Esophagus squamous epithelium (tissue), 5 donors: ENCODE data around the gene KRTAP10-11. TPM values are rescaled to one million over a fixed set of nuclear protein-coding genes. Genes with fewer than 3 reads are reported as not detected.

ENCODE experiments used
- DNase-seq: peaks from one replicate; lab custom pipeline; 2025; lab: John Stamatoyannopoulos, UW
- H3K27ac ChIP-seq, 4 donors: fragments of 200-600 bp; sonication (generic); one replicate each; pipeline ENCODE4 v1.5.1; 2016 to 2019; ENCODE audit warnings: mild to moderate bottlenecking in 1 of 4
- H3K27me3 ChIP-seq, 4 donors: fragments of 200-600 bp; sonication (generic); 1 replicate in 3 of 4; 2 replicates in 1 of 4; pipeline versions ENCODE4 v1.5.1 to v1.6.0; 2017 to 2021; ENCODE audit warnings: antibody characterized with exemption in 1 of 4
- H3K36me3 ChIP-seq, 3 donors: fragments of 200-600 bp; sonication (generic); one replicate each; pipeline ENCODE4 v1.5.1; 2016 to 2019
- H3K4me1 ChIP-seq, 3 donors: fragments of 200-600 bp; sonication (generic); one replicate each; pipeline ENCODE4 v1.5.1; 2017 to 2019
- H3K4me3 ChIP-seq, 4 donors: fragments of 200-600 bp; sonication (generic); 1 replicate in 3 of 4; 2 replicates in 1 of 4; pipeline ENCODE4 v1.5.1; 2016 to 2019; ENCODE audit warnings: mild to moderate bottlenecking in 2 of 4, moderate library complexity in 1 of 4
- H3K9me3 ChIP-seq, 3 donors: fragments of 200-600 bp; sonication (generic); one replicate each; pipeline ENCODE4 v1.5.1; 2016 to 2019
- POLR2A ChIP-seq, 4 donors: fragments of 450-650 bp; IDR thresholded peaks; one replicate each; pipeline ENCODE4 v1.6.1; 2017; ENCODE audit warnings: antibody characterized with exemption in 4 of 4, mild to moderate bottlenecking in 4 of 4, moderate library complexity in 3 of 4
- WGBS, 2 donors: methylation state at CpG; one replicate each; pipeline ENCODE4 v1.1.5; 2018; 5-methylcytosine and 5-hydroxymethylcytosine counted together
- intact Hi-C: fragments of 100-400 bp; cut with DNase I; formaldehyde crosslinking; loops from one replicate; pipeline ENCODE4 v1.15.0; 2022
- total RNA-seq, 4 donors: library from RNA; depleted of rRNA; stranded (reverse); fragments of >200 nt; gene quantifications; one replicate each; pipeline ENCODE4 v1.1.0, GENCODE V29; 2016
- TF ChIP-seq, protein P1 (sequence below), 6 experiments: fragments of 450-650 bp in 4 of 6; fragments of 200-600 bp in 2 of 6; sonication (generic) in 2 of 6; IDR thresholded peaks; one replicate each; pipeline ENCODE4 v1.5.1; 2016 to 2019; ENCODE audit warnings: antibody characterized with exemption in 6 of 6, mild to moderate bottlenecking in 4 of 6, moderate library complexity in 4 of 6
- donor health status: DM: yes; HTN: yes; CAD: no.

The KRTAP10-11 gene
- total RNA-seq, 4 donors from 2014 or later = not detected

DNA sequence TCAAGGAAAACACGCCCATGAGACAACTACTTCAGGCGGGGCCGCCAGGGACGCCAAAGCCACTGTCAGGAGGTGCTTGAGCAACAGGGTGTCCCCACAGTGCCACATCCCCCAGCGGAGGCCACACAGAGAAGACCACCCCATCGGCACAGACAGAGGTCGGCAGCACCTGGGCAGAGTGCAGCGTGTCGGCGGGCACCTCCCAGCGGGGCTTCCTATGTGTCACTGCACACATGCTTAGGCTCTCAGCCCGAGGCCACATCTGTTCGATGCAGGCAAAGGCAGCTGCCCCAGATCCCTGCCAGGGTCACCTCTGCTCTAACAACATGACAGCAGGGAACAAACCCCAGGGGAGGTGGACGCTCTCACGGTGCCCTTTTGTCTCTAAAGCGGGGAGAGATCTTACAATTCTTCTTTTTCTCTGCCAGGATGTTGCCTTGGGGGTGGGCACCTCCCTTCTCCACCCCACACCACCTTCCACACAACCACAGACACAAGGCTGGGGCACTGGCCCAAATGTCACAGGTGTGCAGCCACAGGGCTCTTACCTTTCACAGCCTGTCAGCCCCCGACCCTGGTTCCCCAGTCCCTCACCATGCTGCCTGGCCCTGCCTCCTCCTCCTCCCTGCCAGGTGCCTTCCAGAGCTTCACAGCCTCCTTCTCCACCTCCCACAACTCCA, 30.2 kb upstream of the KRTAP10-11 start:
- 18 to 73% methylated on average over 3 of the region's 17 CpGs for WGBS, 2 donors
- Histone ChIP-seq H3K36me3 (no peaks in the 10 kb centered on the region), H3K27ac (no peak overlapping the region), H3K9me3 (peaks cover 0 to 13% (median 0%) of the 10 kb centered on the region in 3 donors), H3K27me3 (peaks cover 0 to 64% (median 0%) of the 10 kb centered on the region in 4 donors), H3K4me1 (no peaks in the 10 kb centered on the region), H3K4me3 (no peak overlapping the region)
- DNase-seq = no peak
- intact Hi-C loops = no loop called here
- TF ChIP-seq POLR2A (IDR thresholded peaks at IDR 0.05) = no peak
- TF ChIP-seq, protein P1, sequence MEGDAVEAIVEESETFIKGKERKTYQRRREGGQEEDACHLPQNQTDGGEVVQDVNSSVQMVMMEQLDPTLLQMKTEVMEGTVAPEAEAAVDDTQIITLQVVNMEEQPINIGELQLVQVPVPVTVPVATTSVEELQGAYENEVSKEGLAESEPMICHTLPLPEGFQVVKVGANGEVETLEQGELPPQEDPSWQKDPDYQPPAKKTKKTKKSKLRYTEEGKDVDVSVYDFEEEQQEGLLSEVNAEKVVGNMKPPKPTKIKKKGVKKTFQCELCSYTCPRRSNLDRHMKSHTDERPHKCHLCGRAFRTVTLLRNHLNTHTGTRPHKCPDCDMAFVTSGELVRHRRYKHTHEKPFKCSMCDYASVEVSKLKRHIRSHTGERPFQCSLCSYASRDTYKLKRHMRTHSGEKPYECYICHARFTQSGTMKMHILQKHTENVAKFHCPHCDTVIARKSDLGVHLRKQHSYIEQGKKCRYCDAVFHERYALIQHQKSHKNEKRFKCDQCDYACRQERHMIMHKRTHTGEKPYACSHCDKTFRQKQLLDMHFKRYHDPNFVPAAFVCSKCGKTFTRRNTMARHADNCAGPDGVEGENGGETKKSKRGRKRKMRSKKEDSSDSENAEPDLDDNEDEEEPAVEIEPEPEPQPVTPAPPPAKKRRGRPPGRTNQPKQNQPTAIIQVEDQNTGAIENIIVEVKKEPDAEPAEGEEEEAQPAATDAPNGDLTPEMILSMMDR (IDR thresholded peaks at IDR 0.05) = no peak

DNA sequence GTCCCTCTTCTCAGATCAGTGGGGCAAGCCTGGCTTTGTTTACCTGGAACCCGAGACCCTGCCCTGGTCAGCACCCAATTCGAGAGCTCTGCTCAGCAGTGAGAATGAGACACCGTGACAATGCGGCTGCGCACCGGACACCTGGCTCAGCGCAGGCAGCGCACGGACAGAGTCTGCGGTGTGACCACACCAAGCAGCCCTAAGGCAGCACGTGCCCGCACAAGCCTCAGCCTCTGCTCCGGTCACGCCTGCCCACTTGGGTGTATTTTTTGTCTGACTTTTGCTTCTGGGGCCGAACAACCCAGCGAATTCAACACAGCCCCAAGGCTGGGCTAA, 29.7 kb upstream of the KRTAP10-11 start:
- Histone ChIP-seq H3K9me3 (peaks cover 0 to 10% (median 0%) of the 10 kb centered on the region in 3 donors), H3K36me3 (no peaks in the 10 kb centered on the region), H3K4me3 (no peak overlapping the region), H3K27ac (no peak overlapping the region), H3K4me1 (no peaks in the 10 kb centered on the region), H3K27me3 (peaks cover 0 to 64% (median 0%) of the 10 kb centered on the region in 4 donors)
- WGBS, 2 donors = 35 to 43% methylated on average over 4 to 15 of the region's 16 CpGs
- TF ChIP-seq, protein P1 (IDR thresholded peaks at IDR 0.05) = no peak
- TF ChIP-seq POLR2A (IDR thresholded peaks at IDR 0.05) = no peak
- intact Hi-C loops = no loop called here
- DNase-seq = no peak

DNA sequence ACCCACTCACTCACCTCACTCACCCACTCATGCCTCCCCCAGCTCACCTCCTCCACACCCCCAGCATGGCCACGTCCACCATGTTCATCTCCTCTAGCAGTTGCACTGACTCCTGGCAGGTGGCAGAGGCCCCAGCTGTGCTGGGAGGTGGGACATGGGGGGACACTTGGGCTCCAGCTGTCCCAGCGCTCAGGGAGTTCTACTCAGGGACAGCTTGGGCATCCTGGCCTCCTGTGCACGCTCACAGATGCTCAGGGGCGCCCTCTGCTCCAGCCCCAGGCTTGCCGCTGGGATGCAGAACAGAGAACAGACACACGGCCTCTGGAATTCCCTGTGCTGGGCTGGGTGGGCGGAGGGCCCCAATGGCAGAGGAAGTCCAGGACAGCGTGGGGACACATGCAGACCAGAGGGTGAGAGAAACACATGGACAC, 29.1 kb upstream of the KRTAP10-11 start:
- no peak for DNase-seq
- TF ChIP-seq POLR2A (IDR thresholded peaks at IDR 0.05) = no peak
- TF ChIP-seq, protein P1 (IDR thresholded peaks at IDR 0.05) = no peak
- intact Hi-C loops = no loop called here
- Histone ChIP-seq H3K4me3 (no peak overlapping the region), H3K27ac (no peak overlapping the region), H3K27me3 (peaks cover 0 to 58% (median 0%) of the 10 kb centered on the region in 4 donors), H3K4me1 (no peaks in the 10 kb centered on the region), H3K9me3 (peaks cover 0 to 11% (median 0%) of the 10 kb centered on the region in 3 donors), H3K36me3 (no peaks in the 10 kb centered on the region)
- 46 to 80% methylated on average over 1 to 4 of the region's 8 CpGs for WGBS, 2 donors

DNA sequence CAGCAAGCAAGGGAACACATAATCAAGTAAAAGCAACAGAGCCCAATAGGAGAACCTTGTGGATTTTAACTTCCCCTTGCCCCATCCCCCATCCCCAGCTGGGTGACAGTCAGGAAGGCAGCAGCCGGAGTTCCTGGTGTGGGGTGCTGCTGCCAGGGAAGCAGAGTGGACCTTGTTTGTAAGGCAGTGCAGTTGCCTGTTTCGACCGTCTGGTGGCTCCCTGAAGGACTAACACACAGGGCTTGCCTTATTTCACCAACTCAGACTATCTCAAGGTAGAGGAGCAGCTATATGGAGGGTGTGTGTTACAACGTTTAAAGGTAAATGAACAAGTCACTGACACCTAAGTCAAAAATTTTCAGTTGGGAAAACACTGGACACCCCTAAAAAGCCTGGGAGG, 27.7 kb upstream of the KRTAP10-11 start:
- no peak for DNase-seq
- 38 to 59% methylated on average over 4 of the region's 4 CpGs for WGBS, 2 donors
- Histone ChIP-seq H3K27ac (no peak overlapping the region), H3K9me3 (peaks cover 0 to 25% (median 11%) of the 10 kb centered on the region in 3 donors), H3K27me3 (peaks cover 0 to 44% (median 0%) of the 10 kb centered on the region in 4 donors), H3K4me1 (no peaks in the 10 kb centered on the region), H3K36me3 (no peaks in the 10 kb centered on the region), H3K4me3 (no peak overlapping the region)
- intact Hi-C loops = no loop called here
- TF ChIP-seq, protein P1 (IDR thresholded peaks at IDR 0.05) = no peak
- TF ChIP-seq POLR2A (IDR thresholded peaks at IDR 0.05) = no peak

DNA sequence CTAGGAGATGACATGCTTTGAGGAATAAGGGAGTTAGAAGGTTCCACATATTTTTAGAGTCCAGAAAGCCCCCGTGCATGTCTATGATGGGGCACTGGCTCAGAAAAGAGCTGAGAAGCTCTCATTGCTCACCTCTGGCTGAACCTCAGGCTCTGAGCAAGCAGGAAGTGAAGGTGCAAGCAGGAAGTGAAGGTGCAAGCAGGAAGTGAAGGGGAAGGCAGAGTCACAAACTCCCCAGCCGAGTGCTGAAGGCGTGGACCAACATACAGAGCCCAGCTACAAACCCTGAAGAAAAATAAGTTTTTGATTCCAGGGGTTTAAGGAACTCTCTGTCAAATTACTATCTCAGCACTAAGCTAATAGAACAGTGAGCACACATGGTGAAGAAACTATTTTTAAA, 27.3 kb upstream of the KRTAP10-11 start:
- no peak overlapping the region for H3K27ac ChIP-seq

More for the DNA sequence above, 27.3 kb upstream of the KRTAP10-11 start:
- TF ChIP-seq POLR2A (IDR thresholded peaks at IDR 0.05) = no peak
- TF ChIP-seq, protein P1 (IDR thresholded peaks at IDR 0.05) = no peak
- intact Hi-C loops = no loop called here
- Histone ChIP-seq H3K4me1 (no peaks in the 10 kb centered on the region), H3K27me3 (peaks cover 0 to 40% (median 0%) of the 10 kb centered on the region in 4 donors), H3K36me3 (no peaks in the 10 kb centered on the region), H3K4me3 (no peak overlapping the region), H3K9me3 (peaks cover 0 to 29% (median 11%) of the 10 kb centered on the region in 3 donors)
- WGBS, 2 donors = 47 to 55% methylated on average over 2 to 3 of the region's 3 CpGs
- DNase-seq = no peak
